Measurements from ENCODE around the gene GLYR1.

- TF ChIP-seq GATA3 (IDR thresholded peaks at IDR 0.05; ENCODE audit: low read depth, low read length) = no peak
- no peak for TF ChIP-seq GATA2 (IDR thresholded peaks at IDR 0.05; ENCODE audit: low read depth, low read length)
Measured at GRCh38 chr16:4864728-4865127, 17.6 kb upstream of the GLYR1 start.

Measured in SH-SY5Y (cell line).